HepG2 (cell line): Measurements from ENCODE around the gene RNGTT. TPM values are rescaled to one million over a fixed set of nuclear protein-coding genes. Genes with fewer than 3 reads are reported as not detected.

Experiments used
- ATAC-seq: fragments of 200-7000 bp; cut with Tn5 transposase; 3 replicates; pipeline ENCODE4 v1.9.1; 2020; ENCODE audit warnings: mild to moderate bottlenecking, moderate library complexity
- BruUV-seq: library from RNA; stranded (reverse); fragments of 400-500 nt; replicated peaks from 2 replicates; lab custom pipeline; 2021; lab: Mats Ljungman, UMichigan
- CTCF ChIA-PET: fragments of 300-600 bp; formaldehyde crosslinking; extraction: SDS; loops from one replicate; lab custom pipeline; 2021; ENCODE audit warnings: low total read pairs, inconsistent platforms, low intra/inter-chr PET ratio; lab: Yijun Ruan, JAX
- POLR2A ChIA-PET: fragments of 350-600 bp; sonication (Branson Sonifier 250); formaldehyde crosslinking; loops from one replicate; lab custom pipeline; 2020; ENCODE audit warnings: antibody characterized with exemption, inconsistent platforms; lab: Yijun Ruan, JAX
- DNase-seq: peaks from one replicate; pipeline ENCODE4 v3.0.0-alpha.2; 2015; ENCODE audit warnings: low spot score
- FAIRE-seq: peaks from 3 replicates; lab custom pipeline; 2011; peaks lifted over from hg19 to GRCh38; lab: Jason Lieb, UNC
- H2AFZ ChIP-seq: one replicate; pipeline ENCODE4 v1.6.1; 2011; ENCODE audit warnings: low read length, inconsistent platforms
- H3K27ac ChIP-seq: fragments of 300-600 bp; 3 replicates; pipeline ENCODE4 v1.8.0; 2011; ENCODE audit warnings: mixed run types, mild to moderate bottlenecking, mixed read lengths, low read length, inconsistent platforms; ENCODE audit not compliant: insufficient read depth; ENCODE audit errors: extremely low read length
- H3K27me3 ChIP-seq, 2 experiments: fragments of 200-600 bp in 1 of 2; 2 replicates in 1 of 2; 3 replicates in 1 of 2; pipeline versions ENCODE4 v1.6.0 to v1.8.0; 2011; ENCODE audit warnings: low read length in 2 of 2, mild to moderate bottlenecking in 2 of 2, moderate library complexity in 2 of 2, inconsistent platforms in 1 of 2; ENCODE audit not compliant: insufficient read depth in 2 of 2, control insufficient read depth in 1 of 2
- H3K36me3 ChIP-seq, 2 experiments: fragments of 200-600 bp in 1 of 2; replicated peaks in 1 of 2; 2 replicates in 1 of 2; 3 replicates in 1 of 2; pipeline versions ENCODE4 v1.5.1 to v1.8.0; 2011; ENCODE audit warnings: low read length in 2 of 2, inconsistent platforms in 1 of 2; ENCODE audit not compliant: insufficient read depth in 2 of 2, control insufficient read depth in 1 of 2
- H3K4me1 ChIP-seq: 2 replicates; pipeline ENCODE4 v1.5.1; 2012; ENCODE audit warnings: low read length, inconsistent platforms; ENCODE audit not compliant: insufficient read depth
- H3K4me2 ChIP-seq: 2 replicates; pipeline ENCODE4 v1.6.0; 2011; ENCODE audit warnings: low read depth, low read length, inconsistent platforms
- H3K4me3 ChIP-seq, 3 experiments: fragments of 200-600 bp in 1 of 3; sonication (generic), shearing (Covaris generic) in 1 of 3; replicated peaks in 1 of 3; 2 replicates each; pipeline ENCODE4 v1.5.1; 2011 to 2016; ENCODE audit warnings: low read length in 3 of 3, inconsistent platforms in 2 of 3, low read depth in 2 of 3, mild to moderate bottlenecking in 2 of 3, control low read depth in 1 of 3, mixed read lengths in 1 of 3; ENCODE audit not compliant: insufficient read depth in 1 of 3
- H3K79me2 ChIP-seq: one replicate; pipeline ENCODE4 v1.6.1; 2011; ENCODE audit warnings: low read length, inconsistent platforms; ENCODE audit not compliant: insufficient read depth
- H3K9ac ChIP-seq: 2 replicates; pipeline ENCODE4 v1.6.0; 2011; ENCODE audit warnings: mild to moderate bottlenecking, low read depth, low read length, inconsistent platforms; ENCODE audit not compliant: insufficient read depth
- H3K9me3 ChIP-seq: 2 replicates; pipeline ENCODE4 v1.5.1; 2012; ENCODE audit warnings: mild to moderate bottlenecking, low read length
- H4K20me1 ChIP-seq: 2 replicates; pipeline ENCODE4 v1.6.0; 2011; ENCODE audit warnings: inconsistent platforms, mild to moderate bottlenecking, low read length, moderate library complexity; ENCODE audit not compliant: insufficient read depth
- ARHGAP35 ChIP-seq: sonication (generic); formaldehyde crosslinking; IDR thresholded peaks from 2 replicates; pipeline ENCODE4 v1.9.0; 2022; ENCODE audit warnings: mild to moderate bottlenecking, inconsistent platforms, moderate library complexity, missing genetic modification reagents, borderline replicate concordance
- CBFB ChIP-seq: sonication (generic); formaldehyde crosslinking; IDR thresholded peaks from 2 replicates; pipeline ENCODE4 v1.4.0; 2020; ENCODE audit warnings: missing genetic modification reagents
- FLYWCH1 ChIP-seq: sonication (generic); formaldehyde crosslinking; IDR thresholded peaks from 2 replicates; pipeline ENCODE4 v1.8.1; 2023; ENCODE audit warnings: mild to moderate bottlenecking, missing genetic modification reagents
- MAF1 ChIP-seq: sonication (generic); formaldehyde crosslinking; IDR thresholded peaks from 2 replicates; pipeline ENCODE4 v1.5.0; 2020; ENCODE audit warnings: missing genetic modification reagents, borderline replicate concordance
- MYNN ChIP-seq: sonication (generic); formaldehyde crosslinking; IDR thresholded peaks from 2 replicates; pipeline ENCODE4 v1.4.0; 2020; ENCODE audit warnings: mild to moderate bottlenecking, low read depth, missing genetic modification reagents
- NR2F1 ChIP-seq, 2 experiments: fragments of 450-650 bp in 1 of 2; formaldehyde crosslinking in 1 of 2; IDR thresholded peaks; 2 replicates each; pipeline versions ENCODE4 v1.5.0 to v1.6.1; 2016 to 2020; ENCODE audit warnings: mild to moderate bottlenecking in 1 of 2, missing compliant biosample characterization in 1 of 2, missing genetic modification reagents in 1 of 2, moderate library complexity in 1 of 2
- PATZ1 ChIP-seq: sonication (generic); formaldehyde crosslinking; IDR thresholded peaks from 2 replicates; pipeline ENCODE4 v1.4.0; 2020; ENCODE audit warnings: missing genetic modification reagents
- PPARG ChIP-seq: conservative IDR thresholded peaks from 2 replicates; pipeline ENCODE4 v1.6.1; 2016; ENCODE audit warnings: missing biosample characterization, missing genetic modification reagents
- RFX3 ChIP-seq: IDR thresholded peaks from 2 replicates; pipeline ENCODE4 v1.6.1; 2016; ENCODE audit warnings: missing biosample characterization, missing genetic modification reagents
- SALL1 ChIP-seq: sonication (generic); formaldehyde crosslinking; IDR thresholded peaks from 2 replicates; pipeline ENCODE4 v1.8.0; 2022; ENCODE audit warnings: mild to moderate bottlenecking, missing genetic modification reagents
- TEAD2 ChIP-seq: sonication (generic); formaldehyde crosslinking; IDR thresholded peaks from 2 replicates; pipeline ENCODE4 v1.9.0; 2021; ENCODE audit warnings: missing genetic modification reagents
- YY1 ChIP-seq: IDR thresholded peaks from 2 replicates; pipeline ENCODE4 v1.6.1; 2011; ENCODE audit warnings: low read length, low read depth, moderate library complexity, mild to moderate bottlenecking; ENCODE audit not compliant: insufficient read depth, insufficient replicate concordance
- ZFP1 ChIP-seq: IDR thresholded peaks from 2 replicates; pipeline ENCODE4 v1.6.1; 2016
- ZFX ChIP-seq: sonication (generic); formaldehyde crosslinking; IDR thresholded peaks from 2 replicates; pipeline ENCODE4 v1.4.0; 2020; ENCODE audit warnings: mild to moderate bottlenecking, low read depth, missing genetic modification reagents, moderate library complexity
- ZNF253 ChIP-seq: sonication (generic); formaldehyde crosslinking; IDR thresholded peaks from 2 replicates; pipeline ENCODE4 v1.8.0; 2022; ENCODE audit warnings: mild to moderate bottlenecking, missing genetic modification reagents, borderline replicate concordance
- WGBS: methylation state at CpG from one replicate; pipeline ENCODE4 v1.1.6; 2017; ENCODE audit warnings: low lambda C conversion rate; 5-methylcytosine and 5-hydroxymethylcytosine counted together
- in situ Hi-C: cut with HindIII; loops from 2 replicates; pipeline ENCODE4 v1.10.0; 2017; ENCODE audit warnings: low pct_unique_long_range_greater_than_20kb; ENCODE audit not compliant: extremely low pct_ligation_motif_present
- intact Hi-C: fragments of 100-400 bp; cut with micrococcal nuclease; formaldehyde crosslinking; loops from one replicate; pipeline ENCODE4 v1.10.0; 2022; ENCODE audit not compliant: unreplicated experiment
- polyA plus RNA-seq, 8 experiments: library from polyadenylated mRNA; depleted of rRNA in 3 of 8; stranded (reverse) in 7 of 8; unstranded in 1 of 8; fragments of >200 nt; fragmentation: Illumina TruSeq in 4 of 8; extraction: Trizol in 4 of 8; gene quantifications; 2 replicates each; pipeline versions ENCODE4 v1.2.1 to v1.2.3, GENCODE V29; 2011 to 2016; ENCODE audit warnings: low read depth in 4 of 8, missing spikeins in 1 of 8, mixed read lengths in 1 of 8; ENCODE audit not compliant: insufficient read depth in 1 of 8
- total RNA-seq, 5 experiments: library from RNA; depleted of rRNA; stranded (reverse); fragments of >200 nt; fragmentation: Illumina TruSeq; extraction: Trizol; gene quantifications; 2 replicates each; pipeline ENCODE4 v1.2.3, GENCODE V29; 2016; ENCODE audit warnings: low read depth in 1 of 5
- TF ChIP-seq, protein P1 (sequence below): IDR thresholded peaks from 2 replicates; pipeline ENCODE4 v1.6.1; 2012; ENCODE audit warnings: inconsistent platforms
- TF ChIP-seq, protein P2 (sequence below): sonication (generic); formaldehyde crosslinking; IDR thresholded peaks from 2 replicates; pipeline ENCODE4 v1.4.0; 2020; ENCODE audit warnings: mild to moderate bottlenecking, missing genetic modification reagents, borderline replicate concordance

Gene RNGTT
- total and polyA plus RNA-seq, 2 of the 13 experiments (the other 11 are each of a cell fraction or from before 2014, with no cell fraction given) = 6.0 to 22.6 TPM

DNA sequence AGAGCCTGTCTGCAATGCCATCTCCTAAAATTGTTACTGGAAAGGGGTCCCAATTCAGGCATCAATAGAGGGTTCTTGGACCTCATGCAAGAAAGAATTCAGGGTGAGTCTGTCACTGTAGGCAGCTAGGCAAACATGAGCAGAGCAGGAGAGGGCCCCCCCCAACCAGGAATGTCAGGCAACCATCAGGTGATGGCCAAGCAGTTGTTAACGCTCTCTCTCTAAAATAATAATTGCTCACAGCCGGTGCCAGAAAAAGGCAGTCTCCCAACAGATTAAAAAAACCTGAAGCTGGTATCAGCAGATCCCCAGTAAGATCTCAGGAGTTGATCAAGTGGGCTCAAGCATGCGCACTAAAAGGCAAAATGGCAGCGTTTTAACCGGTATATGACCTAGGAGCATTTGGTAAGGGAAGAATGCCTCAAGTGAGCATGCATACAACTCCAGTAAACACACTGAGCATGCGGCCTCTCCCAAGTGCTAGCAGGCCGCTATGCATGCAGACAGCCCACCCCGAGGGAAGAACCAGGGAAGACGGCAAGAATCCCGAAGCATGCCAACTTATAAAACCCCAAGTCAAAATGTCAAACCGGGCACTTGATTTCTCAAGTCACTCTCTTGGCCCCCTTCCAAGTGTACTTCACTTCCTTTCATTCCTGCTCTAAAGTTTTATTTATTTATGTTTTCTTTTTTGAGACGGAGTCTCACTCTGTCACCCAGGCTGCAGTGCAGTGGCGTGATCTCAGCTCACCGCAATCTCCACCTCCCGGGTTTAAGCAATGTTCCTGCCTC is 44.0 kb upstream of the RNGTT start:
- Histone ChIP-seq H3K27ac (no peak overlapping the region), H3K4me2 (peak overlapping the region; percentile 75), H3K27me3 (peaks cover 0 to 2% of the 10 kb centered on the region in 2 experiments; a peak in 2 of 5 replicates), H3K9ac (no peak overlapping the region), H4K20me1 (no peaks in the 10 kb centered on the region), H2AFZ (peak overlapping the region; percentile 19), H3K4me3 (peak overlapping the region; percentile 13 to 64 (median 34); a peak in 3 of 6 replicates), H3K36me3 (no peaks in the 10 kb centered on the region), H3K4me1 (peaks cover 49% of the 10 kb centered on the region), H3K79me2 (no peaks in the 10 kb centered on the region), H3K9me3 (no peaks in the 10 kb centered on the region)
- in situ Hi-C loops (no loop called here), intact Hi-C loops (no loop called here)
- 10% methylated on average over 13 of the region's 15 CpGs for WGBS
- CTCF ChIA-PET = no interaction called here
- no TSS peak for BruUV-seq
- ATAC-seq (peak; percentile 62), FAIRE-seq (no peak), DNase-seq (no peak)
- POLR2A ChIA-PET = interaction anchor here (1.0 kb wide), 1 partner anchor 79 kb away, joined by 3 read pairs; no protein-coding TSS in a partner anchor
- TF ChIP-seq SALL1 (CRISPR knock-in tag) (no peak), PPARG (CRISPR knock-in tag) (no peak), ARHGAP35 (no peak), ZFX (0 out of 2 replicates have a peak, but pooled peaks have one; percentile 19), FLYWCH1 (CRISPR knock-in tag) (no peak), TEAD2 (CRISPR knock-in tag) (no peak), ZFP1 (no peak), ZNF253 (CRISPR knock-in tag) (no peak), MAF1 (CRISPR knock-in tag) (no peak), CBFB (CRISPR knock-in tag) (no peak), RFX3 (no peak), PATZ1 (peak; percentile 39; the same call in 1 of the 2 replicates), NR2F1 (CRISPR knock-in tag; IDR thresholded peaks at IDR 0.05) (no peak), YY1 (peak; percentile 16), MYNN (no peak)
- TF ChIP-seq, protein P1, sequence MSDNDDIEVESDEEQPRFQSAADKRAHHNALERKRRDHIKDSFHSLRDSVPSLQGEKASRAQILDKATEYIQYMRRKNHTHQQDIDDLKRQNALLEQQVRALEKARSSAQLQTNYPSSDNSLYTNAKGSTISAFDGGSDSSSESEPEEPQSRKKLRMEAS = peak; percentile 44; the same call in 1 of the 2 replicates
- TF ChIP-seq, protein P2, sequence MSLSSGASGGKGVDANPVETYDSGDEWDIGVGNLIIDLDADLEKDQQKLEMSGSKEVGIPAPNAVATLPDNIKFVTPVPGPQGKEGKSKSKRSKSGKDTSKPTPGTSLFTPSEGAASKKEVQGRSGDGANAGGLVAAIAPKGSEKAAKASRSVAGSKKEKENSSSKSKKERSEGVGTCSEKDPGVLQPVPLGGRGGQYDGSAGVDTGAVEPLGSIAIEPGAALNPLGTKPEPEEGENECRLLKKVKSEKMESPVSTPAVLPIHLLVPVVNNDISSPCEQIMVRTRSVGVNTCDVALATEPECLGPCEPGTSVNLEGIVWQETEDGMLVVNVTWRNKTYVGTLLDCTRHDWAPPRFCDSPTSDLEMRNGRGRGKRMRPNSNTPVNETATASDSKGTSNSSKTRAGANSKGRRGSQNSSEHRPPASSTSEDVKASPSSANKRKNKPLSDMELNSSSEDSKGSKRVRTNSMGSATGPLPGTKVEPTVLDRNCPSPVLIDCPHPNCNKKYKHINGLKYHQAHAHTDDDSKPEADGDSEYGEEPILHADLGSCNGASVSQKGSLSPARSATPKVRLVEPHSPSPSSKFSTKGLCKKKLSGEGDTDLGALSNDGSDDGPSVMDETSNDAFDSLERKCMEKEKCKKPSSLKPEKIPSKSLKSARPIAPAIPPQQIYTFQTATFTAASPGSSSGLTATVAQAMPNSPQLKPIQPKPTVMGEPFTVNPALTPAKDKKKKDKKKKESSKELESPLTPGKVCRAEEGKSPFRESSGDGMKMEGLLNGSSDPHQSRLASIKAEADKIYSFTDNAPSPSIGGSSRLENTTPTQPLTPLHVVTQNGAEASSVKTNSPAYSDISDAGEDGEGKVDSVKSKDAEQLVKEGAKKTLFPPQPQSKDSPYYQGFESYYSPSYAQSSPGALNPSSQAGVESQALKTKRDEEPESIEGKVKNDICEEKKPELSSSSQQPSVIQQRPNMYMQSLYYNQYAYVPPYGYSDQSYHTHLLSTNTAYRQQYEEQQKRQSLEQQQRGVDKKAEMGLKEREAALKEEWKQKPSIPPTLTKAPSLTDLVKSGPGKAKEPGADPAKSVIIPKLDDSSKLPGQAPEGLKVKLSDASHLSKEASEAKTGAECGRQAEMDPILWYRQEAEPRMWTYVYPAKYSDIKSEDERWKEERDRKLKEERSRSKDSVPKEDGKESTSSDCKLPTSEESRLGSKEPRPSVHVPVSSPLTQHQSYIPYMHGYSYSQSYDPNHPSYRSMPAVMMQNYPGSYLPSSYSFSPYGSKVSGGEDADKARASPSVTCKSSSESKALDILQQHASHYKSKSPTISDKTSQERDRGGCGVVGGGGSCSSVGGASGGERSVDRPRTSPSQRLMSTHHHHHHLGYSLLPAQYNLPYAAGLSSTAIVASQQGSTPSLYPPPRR = no peak
